RWPE2 (cell line): ENCODE data around the gene SAP30BP.
A peak's percentile ranks its signal among the peaks of the same experiment; 100 is the strongest.

ENCODE experiments used
- ATAC-seq: fragments of 200-7000 bp; cut with Tn5 transposase; 3 replicates; pipeline ENCODE4 v1.9.1; 2021; ENCODE audit warnings: low read depth
- DNase-seq: peaks from one replicate; pipeline ENCODE4 v3.0.0-alpha.2; 2020; ENCODE audit warnings: low spot score
- H3K27ac ChIP-seq: fragments of 450-650 bp; 2 replicates; pipeline ENCODE4 v1.5.1; 2017; ENCODE audit warnings: mild to moderate bottlenecking; ENCODE audit not compliant: poor library complexity, severe bottlenecking
- H3K27me3 ChIP-seq: fragments of 250-450 bp; sonication (Bioruptor Pico); 2 replicates; pipeline ENCODE4 v1.5.1; 2021; ENCODE audit warnings: mild to moderate bottlenecking, moderate library complexity; ENCODE audit not compliant: insufficient read depth, poor library complexity, severe bottlenecking
- H3K36me3 ChIP-seq: fragments of 250-450 bp; sonication (Bioruptor Pico); 2 replicates; pipeline ENCODE4 v1.5.1; 2020; ENCODE audit warnings: low read depth, mild to moderate bottlenecking, moderate library complexity
- H3K4me1 ChIP-seq: fragments of 250-450 bp; sonication (Bioruptor Pico); 2 replicates; pipeline ENCODE4 v1.5.1; 2021; ENCODE audit warnings: mild to moderate bottlenecking, moderate library complexity; ENCODE audit not compliant: insufficient read depth, poor library complexity, severe bottlenecking
- H3K4me3 ChIP-seq: fragments of 250-450 bp; sonication (Bioruptor Pico); 2 replicates; pipeline ENCODE4 v1.5.1; 2021; ENCODE audit warnings: mild to moderate bottlenecking, moderate library complexity; ENCODE audit not compliant: severe bottlenecking
- H3K9me3 ChIP-seq: fragments of 250-450 bp; sonication (Bioruptor Pico); 2 replicates; pipeline ENCODE4 v1.5.1; 2021; ENCODE audit warnings: mild to moderate bottlenecking, moderate library complexity; ENCODE audit not compliant: severe bottlenecking
- TF ChIP-seq, protein P1 (sequence below): fragments of 450-650 bp; IDR thresholded peaks from one replicate; pipeline ENCODE4 v1.5.1; 2017; ENCODE audit warnings: mild to moderate bottlenecking, moderate library complexity; ENCODE audit not compliant: poor library complexity, severe bottlenecking

Gene SAP30BP

DNA sequence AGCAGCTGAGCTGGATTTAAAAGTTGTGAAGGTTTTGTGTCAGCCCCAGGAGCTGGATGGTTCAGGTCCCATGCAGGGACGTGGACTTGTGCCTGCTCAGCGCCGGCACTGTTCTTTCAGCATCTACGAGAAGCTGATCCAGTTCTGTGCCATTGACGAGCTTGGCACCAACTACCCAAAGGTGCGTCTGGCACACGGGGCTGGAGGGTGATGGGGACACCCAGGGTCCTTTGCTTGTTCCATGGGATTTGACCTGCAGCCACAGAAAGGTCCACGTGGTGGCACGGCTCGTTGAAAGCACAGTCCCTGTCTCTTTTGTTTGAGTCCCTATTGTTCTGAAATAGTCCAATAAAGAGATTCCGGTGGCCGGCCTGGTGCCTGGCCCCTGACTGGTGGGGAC is 36.1 kb downstream of the SAP30BP start:
- Histone ChIP-seq H3K9me3 (no peaks in the 10 kb centered on the region), H3K27ac (peak overlapping the region; percentile 100), H3K4me3 (no peak overlapping the region), H3K36me3 (peaks cover 85% of the 10 kb centered on the region), H3K4me1 (peaks cover 45% of the 10 kb centered on the region), H3K27me3 (no peaks in the 10 kb centered on the region)
- ATAC-seq (no peak), DNase-seq (no peak)
- TF ChIP-seq, protein P1, sequence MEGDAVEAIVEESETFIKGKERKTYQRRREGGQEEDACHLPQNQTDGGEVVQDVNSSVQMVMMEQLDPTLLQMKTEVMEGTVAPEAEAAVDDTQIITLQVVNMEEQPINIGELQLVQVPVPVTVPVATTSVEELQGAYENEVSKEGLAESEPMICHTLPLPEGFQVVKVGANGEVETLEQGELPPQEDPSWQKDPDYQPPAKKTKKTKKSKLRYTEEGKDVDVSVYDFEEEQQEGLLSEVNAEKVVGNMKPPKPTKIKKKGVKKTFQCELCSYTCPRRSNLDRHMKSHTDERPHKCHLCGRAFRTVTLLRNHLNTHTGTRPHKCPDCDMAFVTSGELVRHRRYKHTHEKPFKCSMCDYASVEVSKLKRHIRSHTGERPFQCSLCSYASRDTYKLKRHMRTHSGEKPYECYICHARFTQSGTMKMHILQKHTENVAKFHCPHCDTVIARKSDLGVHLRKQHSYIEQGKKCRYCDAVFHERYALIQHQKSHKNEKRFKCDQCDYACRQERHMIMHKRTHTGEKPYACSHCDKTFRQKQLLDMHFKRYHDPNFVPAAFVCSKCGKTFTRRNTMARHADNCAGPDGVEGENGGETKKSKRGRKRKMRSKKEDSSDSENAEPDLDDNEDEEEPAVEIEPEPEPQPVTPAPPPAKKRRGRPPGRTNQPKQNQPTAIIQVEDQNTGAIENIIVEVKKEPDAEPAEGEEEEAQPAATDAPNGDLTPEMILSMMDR = no peak

DNA sequence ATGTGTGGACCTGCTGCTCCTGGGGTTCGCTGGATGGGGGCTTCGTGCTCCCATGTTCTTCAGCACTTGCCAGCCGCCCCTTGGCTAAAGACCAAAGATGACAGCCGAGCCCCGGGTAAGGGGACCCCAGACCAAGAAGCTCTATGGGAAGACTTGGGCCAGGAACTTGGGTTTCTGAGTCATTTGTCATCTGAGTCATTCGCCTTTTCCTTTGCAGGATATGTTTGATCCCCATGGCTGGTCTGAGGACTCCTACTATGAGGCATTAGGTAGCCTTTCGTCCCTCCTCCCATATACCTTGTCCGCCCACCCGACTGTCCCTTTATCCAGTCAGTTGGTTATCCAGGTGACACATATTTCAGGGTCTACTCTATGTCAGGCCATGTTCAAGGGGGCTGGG is 36.5 kb downstream of the SAP30BP start:
- Histone ChIP-seq H3K4me1 (peaks cover 45% of the 10 kb centered on the region), H3K27ac (peak overlapping the region; percentile 100), H3K4me3 (no peak overlapping the region), H3K36me3 (peaks cover 89% of the 10 kb centered on the region), H3K9me3 (no peaks in the 10 kb centered on the region), H3K27me3 (no peaks in the 10 kb centered on the region)
- TF ChIP-seq, protein P1 = no peak
- ATAC-seq (no peak), DNase-seq (no peak)

DNA sequence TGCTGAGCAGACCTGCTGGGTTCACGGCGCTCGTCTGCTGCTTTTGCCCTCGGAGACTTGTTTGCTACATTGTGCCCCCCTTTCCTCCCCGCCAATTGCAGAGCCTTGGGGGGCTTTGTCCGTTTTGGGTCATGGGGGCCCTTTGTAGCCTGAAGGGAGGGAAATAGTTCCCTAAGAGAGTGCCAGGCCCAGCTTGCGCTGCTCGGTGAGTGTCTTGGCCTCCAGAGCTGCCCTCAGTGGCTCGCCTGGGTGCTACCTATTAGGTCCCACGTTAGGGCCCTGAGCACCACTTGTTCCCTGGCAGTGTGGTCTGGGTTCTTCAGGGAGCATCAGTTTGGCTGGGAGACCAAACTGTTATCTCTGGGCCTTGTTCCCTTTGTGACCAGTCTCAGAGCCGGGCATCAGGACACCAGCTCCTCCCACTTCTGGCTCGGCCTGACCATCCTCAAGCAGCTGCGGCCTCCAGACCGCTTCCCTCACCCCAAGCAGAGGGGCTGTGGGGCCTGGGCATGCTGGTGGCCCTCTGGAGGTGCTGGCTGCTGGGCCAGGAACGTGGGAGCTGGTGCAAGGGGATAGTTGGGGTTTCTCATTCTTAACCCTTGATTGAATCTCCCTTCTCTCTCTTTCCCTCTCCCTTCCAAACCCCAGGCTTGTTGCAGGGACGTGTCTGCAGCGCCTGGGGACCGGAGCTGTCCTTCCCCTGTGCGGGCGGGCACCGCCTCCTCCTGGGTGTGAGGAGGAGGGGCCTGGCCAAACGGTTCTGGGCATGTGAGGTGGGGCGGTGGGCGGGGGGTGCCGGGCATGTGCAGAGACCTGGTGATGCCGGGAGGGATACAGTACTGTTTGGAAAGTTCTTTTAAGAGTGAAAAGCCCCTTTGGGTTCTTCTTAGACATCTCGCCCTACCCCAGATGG is 38.1 kb downstream of the SAP30BP start:
- no peak for ATAC-seq
- no peaks in the 10 kb centered on the region for H3K27me3 ChIP-seq
- DNase-seq = no peak
- peaks cover 32% of the 10 kb centered on the region for H3K4me1 ChIP-seq
- TF ChIP-seq, protein P1 = no peak
- no peak overlapping the region for H3K4me3 ChIP-seq
- H3K9me3 ChIP-seq = no peaks in the 10 kb centered on the region
- H3K36me3 ChIP-seq = peaks cover 79% of the 10 kb centered on the region
- H3K27ac ChIP-seq = peak overlapping the region; percentile 100

DNA sequence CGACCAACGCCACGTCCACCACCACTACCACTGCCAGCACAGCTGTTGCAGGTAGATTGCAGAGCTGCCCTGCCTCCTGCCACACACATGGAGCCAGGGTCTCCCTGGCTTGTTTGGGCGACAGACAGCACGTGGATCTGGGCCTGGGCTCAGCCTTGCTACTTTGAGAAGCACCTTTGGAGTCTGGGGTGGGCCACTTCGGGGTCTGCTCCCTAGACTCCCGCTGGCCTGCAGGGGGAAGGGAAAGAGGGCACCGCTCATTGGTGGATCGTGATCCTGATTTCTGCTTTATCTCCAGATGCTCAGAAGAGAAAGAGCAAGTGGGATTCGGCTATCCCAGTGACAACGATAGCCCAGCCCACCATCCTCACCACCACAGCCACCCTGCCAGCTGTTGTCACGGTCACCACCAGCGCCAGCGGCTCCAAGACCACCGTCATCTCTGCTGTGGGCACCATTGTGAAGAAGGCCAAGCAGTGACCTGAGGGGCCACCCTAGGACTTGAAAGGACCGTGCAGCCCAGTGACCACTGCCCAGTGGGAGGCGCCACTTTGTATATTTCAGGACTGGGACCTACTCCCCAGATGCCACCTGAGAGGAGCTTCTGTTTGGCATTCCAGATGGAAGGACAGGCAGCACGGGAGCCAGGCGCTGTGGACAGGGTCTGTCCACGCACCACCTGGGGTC is 39.0 kb downstream of the SAP30BP start:
- Histone ChIP-seq H3K36me3 (peaks cover 72% of the 10 kb centered on the region), H3K4me3 (no peak overlapping the region), H3K4me1 (peaks cover 24% of the 10 kb centered on the region), H3K27ac (peak overlapping the region; percentile 100), H3K9me3 (no peaks in the 10 kb centered on the region), H3K27me3 (no peaks in the 10 kb centered on the region)
- DNase-seq = no peak
- ATAC-seq = no peak
- TF ChIP-seq, protein P1 = no peak
